ENCODE data around the gene TNNI3K. TPM values are rescaled to one million over a fixed set of nuclear protein-coding genes. Genes with fewer than 3 reads are reported as not detected.

TNNI3K gene
- polyA plus RNA-seq, 1 of the 3 experiments (the other 2 are of a cell fraction): 0.31 TPM

DNA sequence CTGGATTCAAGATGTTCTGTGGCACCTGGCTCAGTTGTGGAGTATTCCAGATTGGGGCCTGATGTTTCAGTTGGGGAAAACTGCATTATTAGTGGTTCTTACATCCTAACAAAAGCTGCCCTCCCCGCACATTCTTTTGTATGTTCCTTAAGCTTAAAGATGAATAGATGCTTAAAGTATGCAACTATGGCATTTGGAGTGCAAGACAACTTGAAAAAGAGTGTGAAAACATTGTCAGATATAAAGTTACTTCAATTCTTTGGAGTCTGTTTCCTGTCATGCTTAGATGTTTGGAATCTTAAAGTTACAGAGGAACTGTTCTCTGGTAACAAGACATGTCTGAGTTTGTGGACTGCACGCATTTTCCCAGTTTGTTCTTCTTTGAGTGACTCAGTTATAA is 29.9 kb upstream of the TNNI3K start:
- Histone ChIP-seq H3K4me3 (ENCODE audit: low read depth in 2 of 2, low read length in 1 of 2) (no peak overlapping the region), H3K9me3 (no peaks in the 10 kb centered on the region), H2AFZ (ENCODE audit: low read depth) (no peak overlapping the region), H3K4me2 (peak overlapping the region; percentile 15; the same call in 1 of the 2 replicates), H3K79me2 (ENCODE audit: insufficient read depth) (no peaks in the 10 kb centered on the region), H3F3A (replicated peaks; ENCODE audit: insufficient read depth) (peaks cover 8% of the 10 kb centered on the region), H3K9ac (no peak overlapping the region), H4K20me1 (ENCODE audit: insufficient read depth) (no peaks in the 10 kb centered on the region), H3K27ac (ENCODE audit: low read depth in 2 of 2, low read length in 1 of 2) (peak overlapping the region in 1 of 2 experiments; percentile 25; a peak in 1 of 4 replicates), H3K36me3 (replicated peaks in 1 of 2; ENCODE audit: control insufficient read depth in 1 of 2, insufficient read depth in 2 of 2, low read length in 1 of 2) (peaks cover 26 to 33% of the 10 kb centered on the region in 2 experiments), H3K9me2 (no peaks in the 10 kb centered on the region), H3K4me1 (ENCODE audit: control insufficient read depth in 1 of 2, insufficient read depth in 2 of 2, low read depth in 1 of 2, low read length in 1 of 2) (no peaks in the 10 kb centered on the region), H3K27me3 (ENCODE audit: insufficient read depth) (no peaks in the 10 kb centered on the region)
- TF ChIP-seq GATA2 (CRISPR knock-in tag; IDR thresholded peaks at IDR 0.05) (no peak), NRF1 (IDR thresholded peaks at IDR 0.05; ENCODE audit: low read depth, low read length) (no peak), POLR2AphosphoS5 (IDR thresholded peaks at IDR 0.05; ENCODE audit: low read depth, low read length) (no peak), RFX5 (IDR thresholded peaks at IDR 0.05; ENCODE audit: low read length) (no peak), RAD21 (IDR thresholded peaks at IDR 0.05; ENCODE audit: low read length) (no peak), MXI1 (IDR thresholded peaks at IDR 0.05; ENCODE audit: low read depth, low read length) (no peak), ELF1 (IDR thresholded peaks at IDR 0.05) (no peak), CHD2 (IDR thresholded peaks at IDR 0.05; ENCODE audit: low read length, partially characterized antibody) (no peak)
- TF ChIP-seq, protein P1, sequence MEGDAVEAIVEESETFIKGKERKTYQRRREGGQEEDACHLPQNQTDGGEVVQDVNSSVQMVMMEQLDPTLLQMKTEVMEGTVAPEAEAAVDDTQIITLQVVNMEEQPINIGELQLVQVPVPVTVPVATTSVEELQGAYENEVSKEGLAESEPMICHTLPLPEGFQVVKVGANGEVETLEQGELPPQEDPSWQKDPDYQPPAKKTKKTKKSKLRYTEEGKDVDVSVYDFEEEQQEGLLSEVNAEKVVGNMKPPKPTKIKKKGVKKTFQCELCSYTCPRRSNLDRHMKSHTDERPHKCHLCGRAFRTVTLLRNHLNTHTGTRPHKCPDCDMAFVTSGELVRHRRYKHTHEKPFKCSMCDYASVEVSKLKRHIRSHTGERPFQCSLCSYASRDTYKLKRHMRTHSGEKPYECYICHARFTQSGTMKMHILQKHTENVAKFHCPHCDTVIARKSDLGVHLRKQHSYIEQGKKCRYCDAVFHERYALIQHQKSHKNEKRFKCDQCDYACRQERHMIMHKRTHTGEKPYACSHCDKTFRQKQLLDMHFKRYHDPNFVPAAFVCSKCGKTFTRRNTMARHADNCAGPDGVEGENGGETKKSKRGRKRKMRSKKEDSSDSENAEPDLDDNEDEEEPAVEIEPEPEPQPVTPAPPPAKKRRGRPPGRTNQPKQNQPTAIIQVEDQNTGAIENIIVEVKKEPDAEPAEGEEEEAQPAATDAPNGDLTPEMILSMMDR (IDR thresholded peaks at IDR 0.05): no peak
- TF ChIP-seq, protein P2, sequence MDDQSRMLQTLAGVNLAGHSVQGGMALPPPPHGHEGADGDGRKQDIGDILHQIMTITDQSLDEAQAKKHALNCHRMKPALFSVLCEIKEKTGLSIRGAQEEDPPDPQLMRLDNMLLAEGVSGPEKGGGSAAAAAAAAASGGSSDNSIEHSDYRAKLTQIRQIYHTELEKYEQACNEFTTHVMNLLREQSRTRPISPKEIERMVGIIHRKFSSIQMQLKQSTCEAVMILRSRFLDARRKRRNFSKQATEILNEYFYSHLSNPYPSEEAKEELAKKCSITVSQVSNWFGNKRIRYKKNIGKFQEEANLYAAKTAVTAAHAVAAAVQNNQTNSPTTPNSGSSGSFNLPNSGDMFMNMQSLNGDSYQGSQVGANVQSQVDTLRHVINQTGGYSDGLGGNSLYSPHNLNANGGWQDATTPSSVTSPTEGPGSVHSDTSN (IDR thresholded peaks at IDR 0.05): no peak
- TF ChIP-seq, protein P3, sequence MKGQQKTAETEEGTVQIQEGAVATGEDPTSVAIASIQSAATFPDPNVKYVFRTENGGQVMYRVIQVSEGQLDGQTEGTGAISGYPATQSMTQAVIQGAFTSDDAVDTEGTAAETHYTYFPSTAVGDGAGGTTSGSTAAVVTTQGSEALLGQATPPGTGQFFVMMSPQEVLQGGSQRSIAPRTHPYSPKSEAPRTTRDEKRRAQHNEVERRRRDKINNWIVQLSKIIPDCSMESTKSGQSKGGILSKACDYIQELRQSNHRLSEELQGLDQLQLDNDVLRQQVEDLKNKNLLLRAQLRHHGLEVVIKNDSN (IDR thresholded peaks at IDR 0.05; ENCODE audit: borderline replicate concordance, low read depth): no peak
- TF ChIP-seq, protein P4, sequence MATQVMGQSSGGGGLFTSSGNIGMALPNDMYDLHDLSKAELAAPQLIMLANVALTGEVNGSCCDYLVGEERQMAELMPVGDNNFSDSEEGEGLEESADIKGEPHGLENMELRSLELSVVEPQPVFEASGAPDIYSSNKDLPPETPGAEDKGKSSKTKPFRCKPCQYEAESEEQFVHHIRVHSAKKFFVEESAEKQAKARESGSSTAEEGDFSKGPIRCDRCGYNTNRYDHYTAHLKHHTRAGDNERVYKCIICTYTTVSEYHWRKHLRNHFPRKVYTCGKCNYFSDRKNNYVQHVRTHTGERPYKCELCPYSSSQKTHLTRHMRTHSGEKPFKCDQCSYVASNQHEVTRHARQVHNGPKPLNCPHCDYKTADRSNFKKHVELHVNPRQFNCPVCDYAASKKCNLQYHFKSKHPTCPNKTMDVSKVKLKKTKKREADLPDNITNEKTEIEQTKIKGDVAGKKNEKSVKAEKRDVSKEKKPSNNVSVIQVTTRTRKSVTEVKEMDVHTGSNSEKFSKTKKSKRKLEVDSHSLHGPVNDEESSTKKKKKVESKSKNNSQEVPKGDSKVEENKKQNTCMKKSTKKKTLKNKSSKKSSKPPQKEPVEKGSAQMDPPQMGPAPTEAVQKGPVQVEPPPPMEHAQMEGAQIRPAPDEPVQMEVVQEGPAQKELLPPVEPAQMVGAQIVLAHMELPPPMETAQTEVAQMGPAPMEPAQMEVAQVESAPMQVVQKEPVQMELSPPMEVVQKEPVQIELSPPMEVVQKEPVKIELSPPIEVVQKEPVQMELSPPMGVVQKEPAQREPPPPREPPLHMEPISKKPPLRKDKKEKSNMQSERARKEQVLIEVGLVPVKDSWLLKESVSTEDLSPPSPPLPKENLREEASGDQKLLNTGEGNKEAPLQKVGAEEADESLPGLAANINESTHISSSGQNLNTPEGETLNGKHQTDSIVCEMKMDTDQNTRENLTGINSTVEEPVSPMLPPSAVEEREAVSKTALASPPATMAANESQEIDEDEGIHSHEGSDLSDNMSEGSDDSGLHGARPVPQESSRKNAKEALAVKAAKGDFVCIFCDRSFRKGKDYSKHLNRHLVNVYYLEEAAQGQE (IDR thresholded peaks at IDR 0.05; ENCODE audit: low read depth, low read length): no peak
- TF ChIP-seq, protein P5, sequence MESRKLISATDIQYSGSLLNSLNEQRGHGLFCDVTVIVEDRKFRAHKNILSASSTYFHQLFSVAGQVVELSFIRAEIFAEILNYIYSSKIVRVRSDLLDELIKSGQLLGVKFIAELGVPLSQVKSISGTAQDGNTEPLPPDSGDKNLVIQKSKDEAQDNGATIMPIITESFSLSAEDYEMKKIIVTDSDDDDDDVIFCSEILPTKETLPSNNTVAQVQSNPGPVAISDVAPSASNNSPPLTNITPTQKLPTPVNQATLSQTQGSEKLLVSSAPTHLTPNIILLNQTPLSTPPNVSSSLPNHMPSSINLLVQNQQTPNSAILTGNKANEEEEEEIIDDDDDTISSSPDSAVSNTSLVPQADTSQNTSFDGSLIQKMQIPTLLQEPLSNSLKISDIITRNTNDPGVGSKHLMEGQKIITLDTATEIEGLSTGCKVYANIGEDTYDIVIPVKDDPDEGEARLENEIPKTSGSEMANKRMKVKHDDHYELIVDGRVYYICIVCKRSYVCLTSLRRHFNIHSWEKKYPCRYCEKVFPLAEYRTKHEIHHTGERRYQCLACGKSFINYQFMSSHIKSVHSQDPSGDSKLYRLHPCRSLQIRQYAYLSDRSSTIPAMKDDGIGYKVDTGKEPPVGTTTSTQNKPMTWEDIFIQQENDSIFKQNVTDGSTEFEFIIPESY (IDR thresholded peaks at IDR 0.05; ENCODE audit: borderline replicate concordance, low read depth): no peak
- DNase-seq: no peak
- WGBS (ENCODE audit: low lambda C conversion rate): 88% methylated on average over 2 of the region's 2 CpGs
- ChIA-PET CTCF (no interaction called here), POLR2A (no interaction called here)

All from SK-N-SH (cell line).